HG03064 (cell line): ENCODE data around the gene IKBKE.
"Not testable (repeated sequence)": the region's sequence is repeated elsewhere in the genome, so short reads cannot be mapped to it uniquely, and the experiment has no call there.

ENCODE experiments used
- ATAC-seq: cut with Tn5 transposase; IDR thresholded peaks from one replicate; pipeline ENCODE4 v1.9.1; 2021; ENCODE audit warnings: low read depth; ENCODE audit not compliant: unreplicated experiment

IKBKE gene

DNA sequence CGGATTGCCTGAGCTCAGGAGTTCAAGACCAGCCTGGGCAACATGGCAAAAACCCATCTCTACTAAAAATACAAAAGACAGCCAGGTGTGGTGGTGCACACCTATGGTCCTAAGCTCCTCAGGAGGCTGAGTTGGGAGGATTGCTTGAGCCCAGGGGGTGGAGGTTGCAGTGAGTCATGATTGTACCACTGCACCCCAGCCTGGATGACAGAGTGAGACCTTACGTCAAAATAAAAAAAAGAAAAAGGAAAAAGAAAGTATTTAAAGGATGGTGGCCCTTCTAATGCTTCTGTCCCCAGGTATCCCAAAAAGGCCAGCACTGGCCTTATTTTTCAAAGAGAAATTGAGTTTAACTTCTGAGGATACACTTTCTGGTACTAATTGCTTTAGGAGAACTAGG is 1.7 kb downstream of the IKBKE start:
- no peak for ATAC-seq

DNA sequence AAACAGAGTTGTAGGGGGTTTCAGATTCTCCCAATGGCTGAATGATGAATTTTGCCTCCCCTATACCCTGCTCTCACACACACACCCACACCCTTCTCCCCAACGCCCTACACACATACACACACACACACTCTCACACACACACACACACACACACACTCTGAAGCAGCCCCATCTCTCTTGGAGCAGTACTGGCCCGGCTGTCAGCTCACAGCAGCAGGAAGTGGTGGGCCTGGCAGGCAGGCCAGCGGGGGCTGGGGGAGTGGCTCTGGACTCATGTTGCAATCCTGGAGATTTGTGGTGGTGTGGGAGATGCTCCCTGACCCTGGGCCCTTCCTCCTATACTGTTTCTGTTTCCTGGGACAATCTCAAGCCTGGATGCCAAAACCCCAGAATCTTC is 2.2 kb downstream of the IKBKE start:
- no peak for ATAC-seq

DNA sequence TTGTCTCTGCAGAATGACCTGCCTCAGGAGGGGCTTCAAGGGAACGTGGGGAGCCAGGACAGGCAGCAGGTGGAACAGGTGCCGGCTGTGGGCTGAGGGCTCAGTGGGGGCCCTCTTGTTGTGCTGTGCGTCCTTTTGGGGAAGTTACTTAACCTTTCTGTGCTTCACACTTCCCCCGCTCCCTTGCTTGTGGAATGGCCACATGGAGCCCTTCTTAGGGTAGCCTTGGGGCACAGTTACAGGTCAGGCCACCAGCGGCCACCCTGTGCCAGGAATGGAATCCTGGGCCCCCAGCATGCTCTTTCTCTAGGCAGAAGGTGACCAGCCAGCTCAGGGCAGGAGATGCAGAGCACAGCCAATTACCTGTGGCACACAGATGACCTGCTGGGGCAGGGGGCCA is 2.6 kb downstream of the IKBKE start:
- ATAC-seq: no peak

DNA sequence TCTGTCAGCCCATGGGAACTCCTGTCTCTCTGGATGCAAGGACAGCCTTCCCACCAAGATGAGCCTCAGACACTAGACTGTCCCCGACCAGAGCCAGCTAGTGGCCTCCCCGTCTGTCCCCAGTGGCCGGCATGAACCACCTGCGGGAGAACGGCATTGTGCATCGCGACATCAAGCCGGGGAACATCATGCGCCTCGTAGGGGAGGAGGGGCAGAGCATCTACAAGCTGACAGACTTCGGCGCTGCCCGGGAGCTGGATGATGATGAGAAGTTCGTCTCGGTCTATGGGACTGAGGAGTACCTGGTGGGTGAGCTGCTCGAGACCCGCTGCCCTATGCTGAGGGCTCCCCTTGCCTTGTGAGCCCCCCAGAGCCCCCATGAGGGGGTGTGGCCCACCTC is 5.8 kb downstream of the IKBKE start:
- no peak for ATAC-seq

DNA sequence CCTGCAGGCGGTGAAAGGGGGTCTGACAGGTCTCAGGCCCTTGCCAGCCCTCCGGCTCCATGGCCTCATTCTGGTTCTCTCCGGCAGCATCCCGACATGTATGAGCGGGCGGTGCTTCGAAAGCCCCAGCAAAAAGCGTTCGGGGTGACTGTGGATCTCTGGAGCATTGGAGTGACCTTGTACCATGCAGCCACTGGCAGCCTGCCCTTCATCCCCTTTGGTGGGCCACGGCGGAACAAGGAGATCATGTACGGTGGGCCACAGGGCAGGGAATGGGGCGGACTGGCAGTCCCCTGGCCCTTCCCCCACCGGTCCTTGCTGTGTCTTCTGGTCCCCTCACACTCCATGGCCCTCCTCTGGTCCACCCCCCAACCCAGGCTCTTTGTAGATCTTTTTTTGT is 6.3 kb downstream of the IKBKE start:
- no peak for ATAC-seq

DNA sequence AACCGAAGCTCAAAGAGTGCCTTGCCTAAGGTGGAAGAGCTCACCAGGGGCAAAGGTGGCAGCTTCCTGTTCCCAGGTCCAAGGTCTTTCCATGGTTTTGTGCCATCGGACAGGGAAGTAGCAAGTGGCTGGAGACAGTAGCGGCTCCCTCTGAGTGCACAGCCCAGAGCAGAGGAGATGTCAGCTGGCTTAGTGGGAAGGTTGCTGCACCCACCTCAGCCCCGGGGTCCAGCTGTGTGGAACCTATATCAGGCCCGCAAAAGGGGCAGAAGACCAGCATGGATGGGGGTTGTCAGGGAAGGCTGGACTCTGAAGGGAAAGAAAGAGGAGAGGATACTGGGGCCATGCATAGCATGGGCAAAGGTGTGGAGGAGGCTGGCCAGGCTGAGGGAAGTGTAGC is 6.8 kb downstream of the IKBKE start:
- ATAC-seq: no peak

DNA sequence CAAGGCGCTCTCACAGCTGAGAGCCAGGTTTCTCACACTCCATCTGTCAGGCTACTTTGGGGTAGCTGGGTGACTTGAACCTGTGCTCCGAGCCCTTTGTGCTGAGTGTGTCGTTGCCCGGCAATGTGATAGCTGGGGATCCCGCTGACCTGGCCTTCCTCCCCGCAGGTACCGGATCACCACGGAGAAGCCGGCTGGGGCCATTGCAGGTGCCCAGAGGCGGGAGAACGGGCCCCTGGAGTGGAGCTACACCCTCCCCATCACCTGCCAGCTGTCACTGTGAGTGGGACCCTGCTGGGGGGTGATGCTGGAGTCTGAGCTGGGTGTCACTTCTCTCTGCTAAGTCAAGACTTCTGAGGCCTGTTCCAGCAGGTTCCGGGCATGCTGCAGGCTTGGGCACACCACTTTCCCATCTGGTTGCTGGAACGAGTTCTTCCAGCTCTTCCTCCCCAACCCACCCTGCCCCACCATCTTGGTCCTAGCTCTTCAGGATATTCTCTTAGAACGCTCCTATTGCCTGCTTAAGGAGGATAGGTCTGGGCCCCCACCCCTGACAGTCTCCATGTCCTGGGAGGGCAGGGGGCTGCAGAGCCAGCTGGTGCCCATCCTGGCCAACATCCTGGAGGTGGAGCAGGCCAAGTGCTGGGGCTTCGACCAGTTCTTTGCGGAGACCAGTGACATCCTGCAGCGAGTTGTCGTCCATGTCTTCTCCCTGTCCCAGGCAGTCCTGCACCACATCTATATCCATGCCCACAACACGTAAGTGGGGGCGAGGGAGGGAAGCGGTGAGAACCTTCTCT is 7.5 kb downstream of the IKBKE start:
- ATAC-seq: no peak

DNA sequence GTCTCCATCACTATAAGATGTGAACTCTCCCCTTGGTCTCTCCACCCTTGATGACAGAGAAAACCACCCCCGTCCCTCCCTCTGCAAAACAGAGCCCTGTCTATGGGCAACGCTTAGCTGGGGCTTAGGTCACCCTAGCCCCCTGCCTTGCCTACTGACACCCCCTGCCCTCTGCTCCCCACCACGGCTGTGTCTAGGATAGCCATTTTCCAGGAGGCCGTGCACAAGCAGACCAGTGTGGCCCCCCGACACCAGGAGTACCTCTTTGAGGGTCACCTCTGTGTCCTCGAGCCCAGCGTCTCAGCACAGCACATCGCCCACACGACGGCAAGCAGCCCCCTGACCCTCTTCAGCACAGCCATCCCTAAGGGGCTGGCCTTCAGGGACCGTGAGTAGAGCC is 8.5 kb downstream of the IKBKE start:
- no peak for ATAC-seq

DNA sequence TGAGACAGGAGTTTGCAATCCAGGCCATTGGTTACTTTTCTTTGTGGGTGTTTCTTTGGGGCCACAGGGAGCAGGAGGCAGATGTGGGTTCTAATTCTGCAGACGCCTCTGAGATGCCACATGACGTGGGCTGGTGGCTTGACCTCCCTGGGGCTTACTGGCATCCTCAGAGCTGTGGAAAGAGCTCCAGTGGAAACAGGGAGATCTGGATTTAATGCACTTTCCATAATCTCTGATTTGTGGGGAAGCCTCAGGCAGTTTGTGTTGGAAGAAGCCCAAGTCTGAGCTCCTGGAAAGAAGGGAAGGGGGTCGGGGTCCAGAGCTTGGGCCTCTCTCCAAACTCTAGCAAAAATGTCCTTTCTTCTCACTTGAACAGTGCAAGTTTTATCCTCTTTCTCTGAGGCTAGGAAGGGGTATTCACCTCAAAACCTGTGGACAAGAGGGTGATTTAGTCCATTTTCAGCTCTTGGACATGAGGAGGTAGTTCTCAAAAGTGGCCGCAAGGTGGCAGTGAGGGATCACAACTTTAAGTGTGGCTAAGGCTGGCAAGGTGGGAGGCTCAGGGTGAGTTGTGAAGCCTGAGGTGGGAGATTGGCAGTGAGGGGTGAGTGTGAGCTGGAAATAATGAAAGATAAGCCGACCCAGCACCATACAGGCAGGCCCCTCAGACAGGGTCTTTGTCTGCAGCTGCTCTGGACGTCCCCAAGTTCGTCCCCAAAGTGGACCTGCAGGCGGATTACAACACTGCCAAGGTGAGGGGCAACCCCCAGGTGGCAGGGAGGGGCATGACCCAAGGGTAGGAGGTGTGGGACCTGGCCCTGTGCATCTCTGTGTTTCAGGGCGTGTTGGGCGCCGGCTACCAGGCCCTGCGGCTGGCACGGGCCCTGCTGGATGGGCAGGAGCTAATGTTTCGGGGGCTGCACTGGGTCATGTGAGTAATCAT is 9.2 kb downstream of the IKBKE start:
- no peak for ATAC-seq

DNA sequence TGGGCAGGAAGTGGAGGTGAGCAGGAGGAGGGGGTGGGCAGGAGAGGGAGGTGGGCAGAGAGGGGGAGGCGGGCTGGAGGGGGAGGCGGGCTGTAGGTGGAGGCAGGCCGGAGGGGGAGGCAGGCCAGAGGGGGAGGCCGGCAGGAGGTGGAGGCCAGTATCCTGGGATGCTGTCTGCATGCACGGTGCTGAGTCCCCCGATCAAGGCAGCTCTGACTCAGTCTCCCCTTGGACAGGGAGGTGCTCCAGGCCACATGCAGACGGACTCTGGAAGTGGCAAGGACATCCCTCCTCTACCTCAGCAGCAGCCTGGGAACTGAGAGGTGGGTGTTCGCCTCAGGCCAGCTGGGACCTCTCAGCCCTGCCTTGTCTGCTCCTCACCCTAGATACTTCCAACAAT is 9.9 kb downstream of the IKBKE start:
- no peak for ATAC-seq

DNA sequence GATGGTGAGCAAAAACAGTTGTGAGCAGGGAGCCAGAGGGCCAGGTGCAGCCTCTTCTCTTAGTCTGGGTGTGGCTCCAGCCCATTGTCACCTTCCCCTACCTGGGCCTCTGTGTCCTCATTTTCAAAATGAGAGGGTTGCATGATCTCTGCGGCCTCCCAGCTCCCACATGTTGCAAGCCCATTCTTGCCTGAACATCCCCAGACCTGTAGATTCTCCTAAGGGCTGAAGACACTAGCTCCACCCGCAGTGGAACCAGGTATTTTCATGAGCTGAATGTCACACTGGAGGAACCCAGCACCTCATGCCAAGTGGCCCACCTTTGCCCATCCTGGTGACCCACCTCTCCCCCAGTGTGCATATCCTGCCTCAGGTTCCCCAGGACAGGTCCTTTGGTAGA is 12.3 kb downstream of the IKBKE start:
- no peak for ATAC-seq

DNA sequence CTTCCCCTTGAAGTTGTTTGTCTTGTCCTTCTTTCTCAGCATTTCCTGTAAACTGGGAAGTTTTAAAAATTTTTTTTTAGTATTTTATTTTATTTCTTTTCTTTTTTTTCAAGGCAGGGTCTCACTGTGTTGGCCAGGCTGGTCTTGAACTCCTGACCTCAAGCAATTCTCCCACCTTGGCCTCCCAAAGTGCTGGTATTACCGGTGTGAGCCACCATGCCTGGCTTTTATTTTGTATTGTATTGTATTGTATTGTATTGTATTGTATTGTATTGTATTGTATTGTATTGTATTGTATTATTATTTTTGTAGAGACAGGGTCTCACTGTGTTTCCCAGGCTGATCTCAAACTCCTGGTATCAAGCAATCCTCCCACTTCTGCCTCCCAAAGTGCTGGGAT is 13.6 kb downstream of the IKBKE start:
- not testable (repeated sequence) for ATAC-seq

DNA sequence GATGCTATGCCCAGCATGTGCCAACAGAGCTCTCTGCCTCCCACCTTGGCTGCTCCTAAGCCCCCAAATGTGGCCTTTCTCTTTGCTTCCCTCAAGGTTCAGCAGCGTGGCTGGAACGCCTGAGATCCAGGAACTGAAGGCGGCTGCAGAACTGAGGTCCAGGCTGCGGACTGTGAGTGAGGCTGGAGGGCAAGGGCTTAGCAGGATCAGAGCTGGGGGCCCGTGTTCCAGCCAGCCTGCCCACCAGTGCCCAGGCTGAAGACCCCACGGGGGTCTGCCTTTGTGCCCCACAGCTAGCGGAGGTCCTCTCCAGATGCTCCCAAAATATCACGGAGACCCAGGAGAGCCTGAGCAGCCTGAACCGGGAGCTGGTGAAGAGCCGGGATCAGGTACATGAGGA is 14.6 kb downstream of the IKBKE start:
- no peak for ATAC-seq

DNA sequence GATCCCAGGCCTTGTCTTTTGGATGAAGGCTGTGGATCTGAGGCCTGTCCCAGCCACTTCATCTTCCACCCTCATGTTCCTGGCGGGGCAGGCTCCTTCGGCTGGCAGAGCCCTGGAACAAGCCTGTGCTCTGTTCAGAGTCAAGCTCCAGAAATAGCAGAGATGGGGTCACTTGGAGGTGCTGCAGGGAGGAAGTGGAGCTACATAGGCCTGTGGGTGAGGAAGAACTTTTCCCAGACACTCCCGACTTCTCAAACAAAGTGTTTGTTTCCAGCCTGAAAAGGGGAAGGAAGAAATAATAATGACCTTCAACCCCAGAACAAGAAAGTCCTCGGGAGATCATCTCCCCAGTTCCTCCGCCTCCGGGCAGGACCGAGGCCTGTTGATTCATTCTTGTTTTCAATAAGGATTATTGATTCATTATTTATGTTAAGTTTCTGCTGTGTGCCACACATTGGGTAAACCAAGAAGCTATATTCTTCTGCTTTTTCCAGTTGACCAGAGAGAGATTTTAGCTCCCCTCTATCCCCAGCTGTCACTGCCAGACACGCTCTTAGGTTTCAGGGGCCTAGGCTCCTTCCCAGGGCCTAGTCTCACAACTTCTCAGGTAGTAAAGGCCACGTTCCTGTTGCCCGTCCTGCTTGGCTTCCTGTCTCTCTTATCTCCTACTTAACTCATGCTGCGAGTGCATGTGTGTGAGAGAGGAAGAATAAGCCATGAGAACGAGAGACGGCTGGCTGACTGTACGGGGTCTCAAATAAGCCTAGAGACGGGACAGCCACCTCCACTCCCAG is 16.9 kb downstream of the IKBKE start:
- ATAC-seq: no peak

DNA sequence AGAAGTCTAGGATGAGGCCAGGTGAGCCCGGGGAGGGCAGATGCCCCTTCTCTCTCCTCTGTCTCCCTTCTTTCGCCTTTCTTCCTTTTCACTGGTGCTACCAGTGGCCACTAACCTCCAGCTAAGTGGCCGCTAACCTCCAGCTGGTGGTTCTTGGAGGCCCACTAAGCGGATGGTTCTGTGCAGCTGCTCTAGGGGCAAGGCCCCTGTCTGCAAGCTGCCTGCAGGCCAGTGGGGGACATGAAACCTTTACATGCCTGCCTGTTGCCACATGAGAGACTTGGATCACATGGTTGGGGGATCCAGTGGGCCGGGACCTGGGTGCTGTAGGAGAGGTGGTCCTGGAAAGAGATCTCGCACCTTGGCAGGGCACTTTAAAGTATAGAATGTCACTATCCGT is 17.7 kb downstream of the IKBKE start:
- ATAC-seq: no peak

DNA sequence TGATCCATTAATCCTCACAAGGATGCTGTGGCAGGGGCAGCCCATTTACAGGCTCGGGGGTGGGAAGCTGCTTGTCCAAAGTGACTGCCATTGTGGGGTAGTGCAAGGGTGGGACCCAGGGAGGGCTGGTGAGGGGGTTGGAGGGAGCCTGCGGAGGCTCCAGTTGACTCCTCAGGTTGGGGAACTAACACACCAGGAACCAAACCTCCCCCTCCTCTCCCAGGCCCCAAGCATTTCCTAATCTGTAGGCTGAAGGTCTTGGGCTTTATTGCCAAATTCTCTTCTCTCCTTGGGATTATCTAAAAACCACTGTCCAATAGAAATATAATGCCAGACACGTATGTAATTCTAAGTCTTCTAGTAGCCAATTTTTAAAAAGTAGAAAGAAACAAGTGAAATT is 18.2 kb downstream of the IKBKE start:
- ATAC-seq: no peak

DNA sequence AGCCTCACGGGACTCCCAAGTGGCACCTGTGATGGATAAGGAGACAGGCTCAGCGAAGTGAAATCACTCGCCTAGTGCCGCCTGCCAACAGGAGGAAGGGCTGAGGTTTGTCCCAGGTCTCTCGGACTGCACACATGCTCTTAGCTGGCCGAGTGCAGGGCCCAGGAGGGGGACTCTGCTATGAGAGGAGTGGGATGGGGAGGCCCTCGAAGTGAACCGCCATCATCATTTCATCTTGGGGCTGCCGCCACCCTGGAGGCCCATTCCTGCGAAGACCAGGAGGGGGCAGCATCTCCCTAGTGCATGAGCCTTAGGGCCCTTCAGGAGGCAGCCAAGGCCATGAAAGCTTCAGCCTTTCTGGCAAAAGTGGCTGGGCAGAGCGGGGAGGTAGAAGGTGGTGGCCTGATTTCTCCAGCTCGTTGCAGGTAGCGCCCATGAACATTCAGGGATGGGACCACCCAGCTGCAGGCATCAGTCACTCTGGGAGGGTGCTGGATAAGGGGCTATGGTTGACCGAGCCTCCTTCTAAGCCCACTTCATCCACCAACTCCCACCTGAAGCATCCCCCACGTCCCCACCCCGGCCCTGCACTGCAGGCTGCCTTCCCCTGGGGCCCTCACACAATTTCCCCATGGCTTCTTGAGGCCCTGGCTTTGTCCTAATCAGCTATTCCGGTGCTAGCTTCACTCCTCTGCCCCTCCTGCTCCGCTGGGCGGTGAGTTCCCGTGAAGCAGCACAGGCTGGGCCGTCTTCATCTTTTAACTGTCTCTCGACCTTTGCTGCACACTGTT is 19.9 kb downstream of the IKBKE start:
- no peak for ATAC-seq

DNA sequence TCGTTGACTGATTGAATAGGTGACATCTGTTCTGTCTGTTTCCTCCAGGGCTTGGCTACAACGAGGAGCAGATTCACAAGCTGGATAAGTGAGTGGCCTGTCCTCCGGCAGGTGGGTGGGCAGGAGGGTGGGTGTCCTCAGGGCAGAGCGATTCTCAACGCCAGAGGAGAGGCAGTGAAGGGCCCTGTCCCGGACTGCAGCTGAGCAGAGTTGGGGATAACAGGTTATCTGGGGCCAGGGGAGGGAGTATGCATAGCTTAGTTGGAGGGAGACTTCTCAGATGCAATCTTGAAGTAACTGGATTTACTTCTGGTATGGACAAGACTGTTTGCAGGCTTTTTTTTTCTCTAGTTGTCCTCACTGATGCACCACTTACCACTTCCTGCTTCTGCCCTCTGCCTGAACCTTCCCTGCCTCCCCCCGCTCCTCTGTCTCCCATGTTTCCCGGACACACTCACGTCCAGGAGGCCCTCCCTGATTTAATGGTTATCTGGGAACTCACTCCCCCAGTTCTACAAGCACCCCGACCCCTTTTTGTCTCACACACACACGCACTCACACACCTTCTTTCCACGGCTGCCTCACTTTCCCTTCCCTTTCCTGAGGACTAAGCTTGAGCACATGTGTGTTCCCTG is 20.6 kb downstream of the IKBKE start:
- ATAC-seq: no peak

DNA sequence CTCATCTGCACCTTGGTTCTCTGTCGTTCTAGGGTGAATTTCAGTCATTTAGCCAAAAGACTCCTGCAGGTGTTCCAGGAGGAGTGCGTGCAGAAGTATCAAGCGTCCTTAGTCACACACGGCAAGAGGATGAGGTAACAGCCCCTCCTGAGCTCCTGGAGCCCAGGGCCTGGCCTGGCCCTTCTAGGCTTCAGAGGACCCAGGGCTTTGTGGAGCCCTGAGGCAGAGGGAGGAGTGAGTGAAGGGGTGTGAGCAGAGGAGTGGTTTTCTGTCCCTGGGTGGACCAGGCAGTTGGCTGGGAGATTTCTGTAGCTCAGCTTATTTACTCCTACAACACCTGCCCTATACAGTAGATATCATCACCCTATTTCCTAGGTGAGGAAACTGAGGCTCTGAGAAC is 21.3 kb downstream of the IKBKE start:
- no peak for ATAC-seq

DNA sequence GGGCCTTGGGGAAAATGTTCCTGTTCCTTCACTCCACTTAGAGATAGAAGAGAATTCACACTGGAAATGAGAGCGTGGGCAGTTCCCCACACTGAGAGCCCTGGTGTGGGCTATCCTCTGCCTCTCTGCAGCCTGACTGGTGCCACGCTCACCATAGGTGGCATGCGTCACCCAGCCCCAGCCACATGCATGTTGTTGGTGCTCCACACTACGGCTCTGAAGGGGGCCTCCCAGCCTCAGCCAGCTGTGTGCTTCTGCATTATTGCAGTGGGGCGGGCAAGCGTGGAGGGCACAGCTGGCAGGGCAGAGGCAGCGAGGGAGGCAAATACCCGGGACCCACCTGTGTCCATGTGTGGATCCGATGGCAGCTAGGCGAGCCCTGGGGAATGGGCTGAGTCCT is 22.3 kb downstream of the IKBKE start:
- ATAC-seq: no peak
